Bronchial epithelial cell (primary cell): ENCODE results near the gene NOS1AP. TPM values are rescaled to one million over a fixed set of nuclear protein-coding genes. Genes with fewer than 3 reads are reported as not detected.

ENCODE experiments used
- DNase-seq: peaks from one replicate; pipeline ENCODE4 v3.0.0-alpha.2; 2010; ENCODE audit warnings: low read depth
- FAIRE-seq: peaks from 2 replicates; lab custom pipeline; 2011; peaks lifted over from hg19 to GRCh38; lab: Jason Lieb, UNC
- H3K27me3 ChIP-seq: 2 replicates; pipeline ENCODE4 v1.5.1; 2011; ENCODE audit warnings: low read length; ENCODE audit not compliant: control insufficient read depth, insufficient read depth
- H3K36me3 ChIP-seq: 2 replicates; pipeline ENCODE4 v1.5.1; 2011; ENCODE audit warnings: low read length; ENCODE audit not compliant: control insufficient read depth, insufficient read depth
- H3K4me3 ChIP-seq: 2 replicates; pipeline ENCODE4 v1.5.1; 2011; ENCODE audit warnings: mild to moderate bottlenecking, low read depth, low read length, control low read depth
- total RNA-seq: library from RNA; depleted of rRNA; stranded (reverse); fragments of >200 nt; gene quantifications from 2 replicates; pipeline ENCODE4 v1.2.1, GENCODE V29; 2014
- TF ChIP-seq, protein P1 (sequence below): IDR thresholded peaks from 2 replicates; pipeline ENCODE4 v1.5.1; 2011; ENCODE audit warnings: mild to moderate bottlenecking, moderate library complexity, low read length, control low read depth, inconsistent platforms; ENCODE audit not compliant: insufficient read depth, severe bottlenecking

NOS1AP gene
- total RNA-seq, 1 donor from 2014 or later, result 1.3 TPM

DNA sequence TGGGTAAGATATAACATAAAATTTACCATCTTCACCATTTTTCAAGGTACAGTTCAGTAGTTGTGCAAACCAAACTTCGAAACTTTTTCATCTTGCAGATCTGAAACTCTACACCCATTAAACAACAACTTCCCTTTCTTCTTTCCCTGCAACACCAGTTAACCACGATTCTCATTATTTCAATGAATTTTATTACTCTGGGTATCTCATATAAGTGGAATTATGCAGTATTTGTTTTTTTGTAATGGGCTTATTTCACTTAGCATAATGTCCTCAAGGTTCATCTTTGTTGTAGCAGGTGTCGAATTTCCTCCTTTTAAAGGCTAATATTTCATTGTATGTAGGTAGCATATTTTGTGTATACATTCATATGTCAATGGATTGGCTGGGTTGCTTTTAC is 161.0 kb downstream of the NOS1AP start:
- DNase-seq, result no peak
- no peaks in the 10 kb centered on the region for H3K36me3 ChIP-seq
- FAIRE-seq, result no peak
- TF ChIP-seq, protein P1, sequence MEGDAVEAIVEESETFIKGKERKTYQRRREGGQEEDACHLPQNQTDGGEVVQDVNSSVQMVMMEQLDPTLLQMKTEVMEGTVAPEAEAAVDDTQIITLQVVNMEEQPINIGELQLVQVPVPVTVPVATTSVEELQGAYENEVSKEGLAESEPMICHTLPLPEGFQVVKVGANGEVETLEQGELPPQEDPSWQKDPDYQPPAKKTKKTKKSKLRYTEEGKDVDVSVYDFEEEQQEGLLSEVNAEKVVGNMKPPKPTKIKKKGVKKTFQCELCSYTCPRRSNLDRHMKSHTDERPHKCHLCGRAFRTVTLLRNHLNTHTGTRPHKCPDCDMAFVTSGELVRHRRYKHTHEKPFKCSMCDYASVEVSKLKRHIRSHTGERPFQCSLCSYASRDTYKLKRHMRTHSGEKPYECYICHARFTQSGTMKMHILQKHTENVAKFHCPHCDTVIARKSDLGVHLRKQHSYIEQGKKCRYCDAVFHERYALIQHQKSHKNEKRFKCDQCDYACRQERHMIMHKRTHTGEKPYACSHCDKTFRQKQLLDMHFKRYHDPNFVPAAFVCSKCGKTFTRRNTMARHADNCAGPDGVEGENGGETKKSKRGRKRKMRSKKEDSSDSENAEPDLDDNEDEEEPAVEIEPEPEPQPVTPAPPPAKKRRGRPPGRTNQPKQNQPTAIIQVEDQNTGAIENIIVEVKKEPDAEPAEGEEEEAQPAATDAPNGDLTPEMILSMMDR, result no peak
- H3K27me3 ChIP-seq, result peaks cover 5% of the 10 kb centered on the region
- H3K4me3 ChIP-seq, result no peak overlapping the region

DNA sequence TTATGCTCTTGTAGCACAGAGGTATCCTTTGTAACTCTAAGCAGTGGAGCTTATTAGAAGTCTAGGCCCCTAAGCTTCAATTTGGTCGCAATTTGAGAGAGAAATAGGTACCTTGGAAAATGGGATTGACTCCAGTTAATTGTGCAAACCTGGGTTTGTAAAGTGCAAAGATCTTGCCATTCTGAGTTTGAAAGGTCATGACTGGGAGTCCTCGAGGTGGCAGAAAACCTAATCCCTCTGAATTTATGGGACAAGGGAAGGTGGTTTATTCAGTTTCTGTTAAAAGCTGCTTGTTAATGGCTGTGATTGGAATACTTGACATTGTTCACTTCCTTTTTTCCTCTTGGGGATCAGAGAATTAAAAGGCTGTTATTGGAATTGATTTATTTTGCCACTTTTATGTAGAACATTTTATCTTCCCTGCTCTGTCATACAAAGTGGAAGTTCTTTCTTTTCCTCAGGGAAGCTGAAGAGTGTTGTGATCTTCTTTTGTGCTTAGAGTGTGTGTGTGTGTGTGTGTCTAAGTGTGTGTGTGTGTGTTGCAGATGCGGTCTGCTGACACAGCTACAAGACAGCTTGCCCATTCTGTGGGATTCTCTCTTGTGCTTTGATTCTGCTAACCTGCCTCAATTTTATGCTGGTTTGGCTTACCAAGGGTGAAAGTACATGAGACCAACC is 162.7 kb downstream of the NOS1AP start:
- H3K27me3 ChIP-seq, result peaks cover 5% of the 10 kb centered on the region
- FAIRE-seq, result no peak
- DNase-seq, result no peak
- no peak overlapping the region for H3K4me3 ChIP-seq
- TF ChIP-seq, protein P1, result no peak
- H3K36me3 ChIP-seq, result no peaks in the 10 kb centered on the region

DNA sequence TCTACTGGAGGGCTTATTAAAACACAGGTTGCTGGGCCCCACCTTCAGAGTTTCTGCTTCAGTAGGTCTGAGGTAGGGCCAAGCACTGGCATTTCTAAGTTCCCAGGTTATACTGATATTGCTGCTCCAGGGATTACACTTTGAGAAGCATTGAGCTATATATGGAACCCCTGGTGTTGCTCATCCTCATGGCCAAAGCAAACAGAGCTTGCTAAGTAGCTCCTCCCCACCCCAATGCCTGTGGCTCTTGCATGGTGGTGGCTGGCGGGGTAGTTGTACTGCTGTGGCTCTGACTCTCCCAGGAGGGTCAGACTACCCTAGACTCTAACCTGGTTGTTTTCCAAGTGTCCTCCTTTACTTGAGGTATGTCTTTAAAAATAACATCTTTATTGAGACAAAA is 163.6 kb downstream of the NOS1AP start:
- TF ChIP-seq, protein P1, result no peak
- FAIRE-seq, result no peak

DNA sequence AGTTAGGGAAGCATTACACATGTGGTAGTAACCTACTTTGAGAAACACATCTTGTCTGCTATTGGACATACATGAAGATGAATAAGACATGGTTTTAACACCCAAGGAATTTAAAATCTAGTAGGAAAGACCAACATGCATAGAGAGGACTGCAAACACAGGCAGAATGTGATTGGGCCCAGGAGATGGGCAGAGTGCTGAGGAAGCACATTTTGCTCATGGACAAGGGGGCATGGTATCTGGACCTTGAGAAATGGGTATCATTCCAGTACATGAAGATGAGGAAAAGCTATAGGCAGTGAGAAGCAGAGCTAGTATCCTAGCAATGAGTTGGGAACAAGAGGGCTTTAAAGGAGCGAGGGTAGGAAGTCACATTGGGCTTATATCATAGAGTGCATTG is 164.4 kb downstream of the NOS1AP start:
- Histone ChIP-seq H3K27me3 (peaks cover 7% of the 10 kb centered on the region), H3K36me3 (no peaks in the 10 kb centered on the region), H3K4me3 (no peak overlapping the region)
- TF ChIP-seq, protein P1, result no peak
- no peak for FAIRE-seq
- no peak for DNase-seq

More for the DNA sequence above, 163.6 kb downstream of the NOS1AP start:
- H3K4me3 ChIP-seq, result no peak overlapping the region
- peaks cover 7% of the 10 kb centered on the region for H3K27me3 ChIP-seq
- H3K36me3 ChIP-seq, result no peaks in the 10 kb centered on the region
- no peak for DNase-seq

DNA sequence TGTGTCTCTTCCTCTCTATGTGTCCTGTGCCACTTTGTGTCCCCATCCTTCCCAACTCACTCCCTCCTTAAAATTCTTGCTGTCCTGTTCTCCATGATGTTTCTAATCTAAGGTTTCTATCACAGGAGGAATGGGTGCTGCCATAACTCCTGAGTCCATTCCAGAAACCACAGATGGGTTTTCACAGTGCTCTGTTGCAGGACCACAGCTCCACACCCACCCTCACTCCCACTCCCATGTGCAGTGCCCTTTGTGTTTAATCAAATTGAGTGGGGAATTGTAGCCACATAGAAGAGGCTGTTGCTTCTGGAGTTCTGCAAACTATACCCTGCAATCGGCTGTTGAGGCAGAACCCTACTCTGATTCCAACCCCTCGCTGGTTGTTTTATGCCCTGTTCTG is 165.1 kb downstream of the NOS1AP start:
- Histone ChIP-seq H3K36me3 (no peaks in the 10 kb centered on the region), H3K27me3 (peaks cover 7% of the 10 kb centered on the region), H3K4me3 (no peak overlapping the region)
- FAIRE-seq (no peak), DNase-seq (no peak)
- TF ChIP-seq, protein P1, result no peak

DNA sequence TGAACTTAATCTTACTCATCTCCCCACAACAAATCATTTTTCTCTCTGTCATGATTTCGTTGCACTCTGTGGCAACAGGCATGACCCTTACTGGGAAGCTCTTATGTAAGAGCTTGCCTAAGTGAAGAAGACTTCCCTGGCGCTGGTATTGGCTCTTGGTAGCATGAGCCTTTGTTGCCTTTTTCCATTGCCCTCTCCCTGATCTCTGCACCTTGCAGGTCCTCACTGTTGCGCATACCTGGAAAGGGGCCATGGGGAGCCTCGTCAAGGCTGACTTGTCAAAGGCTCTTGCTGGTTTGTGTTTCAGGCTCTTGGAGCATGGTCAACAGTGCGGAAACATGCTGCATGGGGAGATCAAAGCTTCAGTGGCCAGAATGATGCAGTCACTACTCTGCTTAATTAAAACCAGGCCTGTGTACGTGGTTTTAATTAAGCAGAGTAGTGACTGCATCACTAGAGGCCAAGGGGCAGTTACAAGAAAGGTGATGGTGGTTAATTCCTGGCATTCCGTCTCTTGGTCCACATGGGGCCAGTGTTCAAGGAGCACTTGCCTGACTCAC is 165.8 kb downstream of the NOS1AP start:
- TF ChIP-seq, protein P1, result no peak
- FAIRE-seq (no peak), DNase-seq (no peak)
- no peak overlapping the region for H3K4me3 ChIP-seq
- no peaks in the 10 kb centered on the region for H3K36me3 ChIP-seq
- peaks cover 7% of the 10 kb centered on the region for H3K27me3 ChIP-seq
